H1 (cell line): ENCODE measurements around the gene AGAP1. TPM values are rescaled to one million over a fixed set of nuclear protein-coding genes. Genes with fewer than 3 reads are reported as not detected.

Experiments
- CTCF ChIA-PET: fragments of 300-600 bp; sonication (Branson Sonifier 250); formaldehyde crosslinking; loops from one replicate; lab custom pipeline; 2021; ENCODE audit not compliant: partially characterized antibody; lab: Charles Lee
- POLR2A ChIA-PET: fragments of 300-600 bp; sonication (Branson Sonifier 250); formaldehyde crosslinking; loops from one replicate; lab custom pipeline; 2021; ENCODE audit warnings: inconsistent platforms; ENCODE audit not compliant: partially characterized antibody; lab: Charles Lee
- DNase-seq, 2 experiments: peaks; one replicate each; pipeline versions ENCODE4 v3.0.0 to v3.0.0-alpha.2; 2010 to 2022; ENCODE audit warnings: low spot score in 2 of 2, low read depth in 1 of 2, mixed read lengths in 1 of 2
- FAIRE-seq: peaks from 2 replicates; lab custom pipeline; 2011; peaks lifted over from hg19 to GRCh38; lab: Jason Lieb, UNC
- H2AFZ ChIP-seq: 2 replicates; pipeline ENCODE4 v1.8.1; 2012; ENCODE audit warnings: low read length, inconsistent platforms
- H2AK5ac ChIP-seq: 2 replicates; pipeline ENCODE4 v1.6.1; 2013; ENCODE audit warnings: low read depth, low read length
- H2BK120ac ChIP-seq: replicated peaks from 2 replicates; pipeline ENCODE3; 2013; ENCODE audit warnings: low read depth, low read length, inconsistent platforms
- H2BK12ac ChIP-seq: 2 replicates; pipeline ENCODE4 v1.6.1; 2013; ENCODE audit warnings: low read depth, low read length
- H2BK15ac ChIP-seq: 2 replicates; pipeline ENCODE4 v1.6.1; 2013; ENCODE audit warnings: low read length
- H2BK20ac ChIP-seq: 2 replicates; pipeline ENCODE4 v1.6.1; 2013; ENCODE audit warnings: low read length
- H2BK5ac ChIP-seq: 2 replicates; pipeline ENCODE4 v1.6.1; 2013; ENCODE audit warnings: low read depth, low read length
- H3K14ac ChIP-seq: 2 replicates; pipeline ENCODE4 v1.6.1; 2013; ENCODE audit warnings: inconsistent platforms; ENCODE audit not compliant: insufficient read length
- H3K18ac ChIP-seq: 2 replicates; pipeline ENCODE4 v1.6.1; 2013; ENCODE audit warnings: low read length; ENCODE audit errors: extremely low read depth
- H3K23ac ChIP-seq: 2 replicates; pipeline ENCODE4 v1.6.1; 2013; ENCODE audit warnings: inconsistent platforms; ENCODE audit not compliant: insufficient read length
- H3K23me2 ChIP-seq: 2 replicates; pipeline ENCODE4 v1.6.1; 2013; ENCODE audit warnings: low read depth, low read length
- H3K27ac ChIP-seq: 2 replicates; pipeline ENCODE4 v1.6.1; 2011; ENCODE audit warnings: low read depth, low read length, inconsistent platforms
- H3K27me3 ChIP-seq, 4 experiments: replicated peaks in 1 of 4; 1 replicate in 1 of 4; 2 replicates in 3 of 4; pipeline versions ENCODE4 v1.6.1 to v1.8.1; 2011 to 2013; ENCODE audit warnings: low read length in 3 of 4, mild to moderate bottlenecking in 3 of 4, inconsistent platforms in 2 of 4, mixed read lengths in 2 of 4, moderate library complexity in 1 of 4; ENCODE audit not compliant: control insufficient read depth in 3 of 4, insufficient read depth in 3 of 4; ENCODE audit errors: extremely low read depth in 1 of 4
- H3K36me3 ChIP-seq, 4 experiments: 2 replicates each; pipeline versions ENCODE4 v1.6.1 to v1.8.1; 2011 to 2013; ENCODE audit warnings: mild to moderate bottlenecking in 4 of 4, low read length in 3 of 4, moderate library complexity in 2 of 4, control low read depth in 1 of 4, inconsistent platforms in 1 of 4; ENCODE audit not compliant: insufficient read depth in 4 of 4, control insufficient read depth in 2 of 4
- H3K4ac ChIP-seq: replicated peaks from 2 replicates; pipeline ENCODE3; 2013; ENCODE audit warnings: low read length, low read depth, mixed read lengths, inconsistent platforms; ENCODE audit not compliant: insufficient read length
- H3K4me1 ChIP-seq, 4 experiments: replicated peaks in 1 of 4; 1 replicate in 1 of 4; 2 replicates in 3 of 4; pipeline versions ENCODE4 v1.6.1 to v1.8.1; 2011 to 2013; ENCODE audit warnings: low read length in 3 of 4, inconsistent platforms in 2 of 4, mixed read lengths in 1 of 4; ENCODE audit not compliant: insufficient read depth in 4 of 4, control insufficient read depth in 3 of 4
- H3K4me2 ChIP-seq, 2 experiments: 2 replicates each; pipeline versions ENCODE4 v1.6.1 to v1.8.1; 2011 to 2013; ENCODE audit warnings: low read depth in 2 of 2, low read length in 2 of 2, control low read depth in 1 of 2, inconsistent platforms in 1 of 2, mild to moderate bottlenecking in 1 of 2; ENCODE audit not compliant: insufficient read depth in 1 of 2
- H3K4me3 ChIP-seq, 4 experiments: fragments of 200-600, 300-600 bp in 1 of 4; sonication (generic), shearing (Covaris generic), sonication (Bioruptor Twin) in 1 of 4; 2 replicates each; pipeline versions ENCODE4 v1.5.1 to v1.8.1; 2011 to 2016; ENCODE audit warnings: low read length in 4 of 4, low read depth in 3 of 4, control low read depth in 2 of 4, inconsistent platforms in 2 of 4, mild to moderate bottlenecking in 2 of 4, mixed read lengths in 1 of 4, moderate library complexity in 1 of 4; ENCODE audit not compliant: insufficient read depth in 2 of 4; ENCODE audit errors: extremely low read depth in 1 of 4
- H3K56ac ChIP-seq: replicated peaks from 2 replicates; pipeline ENCODE3; 2013; ENCODE audit warnings: low read depth, mild to moderate bottlenecking, mixed read lengths, low read length, inconsistent platforms; ENCODE audit not compliant: insufficient read length
- H3K79me1 ChIP-seq: 2 replicates; pipeline ENCODE4 v1.6.1; 2013; ENCODE audit warnings: low read depth, low read length, control low read depth
- H3K79me2 ChIP-seq, 2 experiments: 2 replicates each; pipeline versions ENCODE4 v1.6.1 to v1.8.1; 2012 to 2013; ENCODE audit warnings: low read length in 2 of 2, mild to moderate bottlenecking in 2 of 2, inconsistent platforms in 1 of 2; ENCODE audit not compliant: insufficient read depth in 2 of 2, control insufficient read depth in 1 of 2
- H3K9ac ChIP-seq, 4 experiments: replicated peaks in 1 of 4; 1 replicate in 1 of 4; 2 replicates in 3 of 4; pipeline versions ENCODE4 v1.6.1 to v1.8.1; 2011 to 2013; ENCODE audit warnings: low read depth in 3 of 4, low read length in 3 of 4, control low read depth in 2 of 4, mild to moderate bottlenecking in 2 of 4, moderate library complexity in 2 of 4, inconsistent platforms in 1 of 4; ENCODE audit errors: extremely low read depth in 1 of 4
- H3K9me3 ChIP-seq, 2 experiments: 2 replicates each; pipeline versions ENCODE4 v1.6.1 to v1.8.1; 2012 to 2013; ENCODE audit warnings: mild to moderate bottlenecking in 2 of 2, moderate library complexity in 2 of 2, control low read depth in 1 of 2, inconsistent platforms in 1 of 2, low read depth in 1 of 2, low read length in 1 of 2, mixed read lengths in 1 of 2; ENCODE audit not compliant: insufficient read depth in 2 of 2
- H4K20me1 ChIP-seq, 2 experiments: replicated peaks in 1 of 2; 2 replicates each; pipeline versions ENCODE3 to v1.8.1; 2011 to 2013; ENCODE audit warnings: inconsistent platforms in 2 of 2, low read length in 2 of 2, mild to moderate bottlenecking in 1 of 2; ENCODE audit not compliant: insufficient read depth in 2 of 2, control insufficient read depth in 1 of 2
- H4K5ac ChIP-seq: 2 replicates; pipeline ENCODE4 v1.6.1; 2013; ENCODE audit warnings: low read length, low read depth, mixed read lengths, inconsistent platforms; ENCODE audit not compliant: insufficient read length
- H4K8ac ChIP-seq: 2 replicates; pipeline ENCODE4 v1.8.0; 2013; ENCODE audit warnings: mild to moderate bottlenecking, moderate library complexity, low read length, inconsistent platforms; ENCODE audit not compliant: insufficient read depth; ENCODE audit errors: extremely low read depth
- H4K91ac ChIP-seq: replicated peaks from 2 replicates; pipeline ENCODE3; 2013; ENCODE audit warnings: low read length, mixed read lengths, inconsistent platforms; ENCODE audit not compliant: insufficient read length
- GABPA ChIP-seq: IDR thresholded peaks from 2 replicates; pipeline ENCODE4 v1.6.1; 2011; ENCODE audit warnings: mild to moderate bottlenecking, low read length, moderate library complexity, borderline replicate concordance; ENCODE audit not compliant: insufficient read depth
- POLR2A ChIP-seq, 2 experiments: IDR thresholded peaks; 1 replicate in 1 of 2; 2 replicates in 1 of 2; pipeline ENCODE4 v1.6.1; 2011; ENCODE audit warnings: low read depth in 2 of 2, low read length in 2 of 2, mild to moderate bottlenecking in 2 of 2; ENCODE audit errors: control extremely low read depth in 1 of 2
- RFX5 ChIP-seq: IDR thresholded peaks from 2 replicates; pipeline ENCODE4 v1.6.1; 2011; ENCODE audit warnings: low read depth, low read length, improper control_type of control experiment, borderline replicate concordance
- SIX5 ChIP-seq: IDR thresholded peaks from 2 replicates; pipeline ENCODE4 v1.6.1; 2011; ENCODE audit warnings: mild to moderate bottlenecking, low read depth, low read length
- WGBS, 2 experiments: shearing (Covaris generic) in 1 of 2; methylation state at CpG; one replicate each; pipeline versions ENCODE4 v1.1.6 to v1.1.7; 2013 to 2015; ENCODE audit warnings: low lambda C conversion rate in 2 of 2, mixed read lengths in 2 of 2, inconsistent platforms in 1 of 2, low coverage in 1 of 2, missing lambda C conversion rate in 1 of 2; ENCODE audit not compliant: insufficient replicate concordance in 2 of 2, insufficient coverage in 1 of 2, insufficient read length in 1 of 2; ENCODE audit errors: extremely low coverage in 1 of 2, missing lambda C conversion rate in 1 of 2; 5-methylcytosine and 5-hydroxymethylcytosine counted together
- polyA plus RNA-seq, 7 experiments: library from polyadenylated mRNA; depleted of rRNA in 3 of 7; stranded (reverse) in 5 of 7; unstranded in 2 of 7; fragments of >200 nt in 5 of 7; fragments of 200-250 nt in 2 of 7; gene quantifications; 1 replicate in 5 of 7; 2 replicates in 1 of 7; 4 replicates in 1 of 7; pipeline versions ENCODE4 v1.2.1 to v1.2.3, GENCODE V29; 2011 to 2013; ENCODE audit warnings: missing spikeins in 2 of 7, mixed read lengths in 2 of 7
- total RNA-seq: library from RNA; stranded (reverse); fragmentation: NEBNext Ultra II Directional; extraction: Animal tissue kit (Norgen Biotek cat#: 25700); gene quantifications from 2 replicates; pipeline ENCODE4 v1.2.1, GENCODE V29; 2021

Gene AGAP1
- total and polyA plus RNA-seq, 2 of the 8 experiments (the other 6 are each of a cell fraction or from before 2014, with no cell fraction given), result 18.1 to 39.4 TPM

GRCh38 chr2:235608200-235608887 is 114.5 kb downstream of the AGAP1 start:
- Histone ChIP-seq H3K36me3 (no peaks in the 10 kb centered on the region), H3K56ac (no peak overlapping the region), H3K9me3 (no peaks in the 10 kb centered on the region), H2BK120ac (no peak overlapping the region), H2AFZ (no peak overlapping the region), H3K18ac (no peak overlapping the region), H2BK5ac (no peak overlapping the region), H2BK12ac (no peak overlapping the region), H4K5ac (no peak overlapping the region), H2AK5ac (no peak overlapping the region), H3K4ac (no peak overlapping the region), H3K14ac (no peak overlapping the region), H2BK20ac (no peak overlapping the region), H3K23ac (no peak overlapping the region), H3K79me2 (peaks cover 3 to 73% of the 10 kb centered on the region in 2 experiments), H3K23me2 (no peaks in the 10 kb centered on the region), H3K79me1 (peaks cover 23% of the 10 kb centered on the region), H3K4me1 (peaks cover 0 to 10% (median 5%) of the 10 kb centered on the region in 4 experiments; a peak in 6 of 7 replicates), H3K27ac (no peak overlapping the region), H3K4me3 (no peak overlapping the region), H3K27me3 (no peaks in the 10 kb centered on the region), H4K20me1 (peaks cover 6 to 9% of the 10 kb centered on the region in 2 experiments), H2BK15ac (no peak overlapping the region), H3K9ac (no peak overlapping the region), H4K8ac (no peak overlapping the region; the same call in 1 of the 2 replicates), H3K4me2 (no peak overlapping the region), H4K91ac (no peak overlapping the region)
- TF ChIP-seq RFX5 (no peak), SIX5 (no peak), POLR2A (IDR thresholded peaks at IDR 0.05; ENCODE audit: control extremely low read depth in 1 of 2, low read depth in 2 of 2, low read length in 2 of 2) (no peak), GABPA (no peak)
- no peak for DNase-seq
- CTCF ChIA-PET, result interaction anchor here (1.1 to 1.8 kb wide), 2 partner anchors 13 to 138 kb away, joined by 4 to 16 read pairs; no protein-coding TSS in a partner anchor
- WGBS, 2 experiments, result 87% methylated on average over 14 of the region's 14 CpGs; no CpG with 5 or more reads in 1 of the 2 experiments
- POLR2A ChIA-PET, result interaction anchor here (0.7 kb wide), 1 partner anchor 561 kb away, joined by 3 read pairs; no protein-coding TSS in a partner anchor
- no peak for FAIRE-seq
